CD4-positive, alpha-beta T cell treated with Interleukin-12 subunit alpha and Interleukin-12 subunit beta, for 1 hour (primary cell): ENCODE results near the gene KCTD10.

Experiments used
- DNase-seq: peaks from one replicate; pipeline ENCODE4 v3.0.0-alpha.2; 2020

Gene KCTD10

DNA sequence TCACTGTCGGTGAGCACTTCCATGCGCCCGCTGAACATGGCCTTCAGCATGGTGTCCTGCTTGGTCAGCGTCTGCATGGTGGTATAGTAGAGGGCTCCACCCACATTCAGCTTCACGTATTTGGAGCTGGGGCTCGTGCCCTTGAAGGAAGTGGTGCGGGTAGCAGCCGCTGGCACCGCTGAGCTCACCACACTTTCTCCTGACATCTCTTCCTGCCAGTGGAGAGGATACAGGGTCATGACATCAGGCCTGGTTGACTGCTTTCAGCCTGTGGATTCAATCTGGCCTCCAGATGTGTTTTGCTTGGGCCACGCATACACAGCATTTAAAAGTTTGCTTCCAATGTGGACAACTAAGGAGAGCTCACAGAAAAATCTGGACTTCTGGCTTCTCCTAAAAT is 7.6 kb downstream of the KCTD10 start:
- no peak for DNase-seq

DNA sequence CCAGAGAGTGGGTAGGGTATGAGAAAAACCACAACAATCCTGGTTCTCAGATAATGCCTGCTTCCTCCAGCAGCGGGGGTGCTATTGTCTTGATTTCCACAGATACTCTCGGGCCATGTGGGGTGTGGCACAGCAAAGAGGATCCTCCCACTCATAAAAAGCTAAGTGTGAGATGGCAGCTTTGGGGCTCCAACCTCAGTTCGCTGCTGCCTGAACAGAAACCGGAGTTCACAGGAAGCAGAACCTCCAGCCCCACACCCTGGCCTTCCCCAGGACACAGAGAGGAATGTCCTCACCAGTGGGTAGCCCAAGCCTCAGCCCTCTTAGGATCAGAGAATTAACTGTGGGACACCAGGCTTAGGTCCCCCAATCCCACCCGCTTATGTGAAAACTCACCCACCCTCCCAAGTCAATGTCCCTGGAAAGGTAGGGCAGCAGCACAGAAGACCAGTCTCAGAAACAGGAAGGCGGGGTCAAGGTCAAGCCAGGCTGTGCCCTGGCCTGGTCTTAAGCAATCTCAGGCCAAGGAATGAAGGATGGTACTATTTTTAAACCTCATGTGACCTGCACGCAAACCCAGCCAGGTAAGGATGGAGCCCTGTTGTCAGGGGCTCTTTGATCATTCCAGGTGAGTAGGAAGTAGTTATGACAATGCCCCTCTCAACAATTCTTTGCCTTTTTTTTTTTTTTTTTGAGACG is 9.0 kb downstream of the KCTD10 start:
- DNase-seq = no peak

DNA sequence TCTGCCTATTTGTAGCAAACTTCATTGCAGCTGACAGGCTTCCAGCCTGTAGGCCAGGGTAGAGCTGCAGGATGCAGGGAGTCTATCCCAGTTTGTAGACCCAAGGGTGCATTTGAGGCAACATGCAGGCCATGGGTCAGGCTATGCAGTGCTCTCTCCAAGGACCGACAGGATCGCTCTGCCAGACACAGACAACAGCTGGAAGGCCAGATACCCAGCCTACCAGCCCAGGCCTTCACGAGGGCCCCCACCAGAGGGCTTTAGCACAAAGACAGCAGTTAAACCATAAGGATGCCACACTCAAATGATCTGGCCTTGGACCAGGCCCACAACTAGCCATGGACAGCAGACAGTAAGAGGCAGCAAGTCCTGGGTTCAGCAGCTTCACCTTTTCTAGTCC is 10.3 kb downstream of the KCTD10 start:
- DNase-seq = no peak

DNA sequence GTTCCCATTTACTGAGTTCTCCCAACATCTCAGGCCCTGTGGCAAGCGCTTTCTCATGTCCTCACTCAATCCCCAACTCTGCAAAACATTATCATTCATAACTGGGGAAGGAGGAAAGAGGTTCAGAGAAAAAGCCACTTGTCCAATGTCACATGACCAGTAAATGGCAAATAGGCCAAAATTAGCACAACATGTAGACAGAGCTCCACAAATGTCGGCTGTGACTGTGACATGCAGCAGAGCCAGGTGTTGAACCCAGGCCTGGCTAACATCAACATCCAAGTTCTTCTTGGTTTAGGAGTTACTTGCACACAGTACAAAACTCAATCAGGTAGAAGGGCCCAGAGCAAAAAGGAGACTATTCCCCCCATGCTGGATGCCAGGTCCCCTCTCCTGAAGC is 10.8 kb downstream of the KCTD10 start:
- no peak for DNase-seq

DNA sequence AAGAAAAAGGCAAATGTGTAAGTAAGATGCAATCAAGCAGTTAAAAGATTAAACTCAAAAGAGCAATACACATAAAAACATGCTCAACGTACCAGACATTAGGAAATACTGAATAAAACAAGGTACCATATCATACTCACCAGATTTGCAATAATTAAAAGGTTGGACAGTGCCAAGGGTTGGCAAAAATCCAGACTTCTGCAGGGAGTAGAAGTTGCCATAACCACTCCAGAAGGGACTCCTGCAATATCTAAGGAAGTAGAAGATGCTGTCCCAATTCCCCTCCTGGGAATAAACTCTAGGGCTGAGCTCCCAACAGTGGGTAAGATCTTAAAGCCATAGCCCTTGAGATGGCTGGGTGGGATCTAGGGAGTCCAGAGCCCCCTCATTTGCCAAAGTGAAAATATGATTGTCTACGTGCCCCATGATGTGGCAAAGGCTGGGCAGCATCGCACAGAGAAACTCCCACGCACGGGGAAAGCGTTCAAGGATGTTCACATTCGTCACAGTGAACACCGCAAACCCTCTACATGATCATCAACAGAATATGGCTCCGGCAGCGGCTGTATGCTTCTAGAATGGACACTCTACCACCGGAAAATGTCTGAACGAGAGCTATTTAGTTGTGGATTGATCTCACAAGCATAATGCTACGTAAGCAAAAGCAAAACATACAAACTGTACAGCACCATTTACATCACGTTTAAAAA is 12.3 kb downstream of the KCTD10 start:
- no peak for DNase-seq

DNA sequence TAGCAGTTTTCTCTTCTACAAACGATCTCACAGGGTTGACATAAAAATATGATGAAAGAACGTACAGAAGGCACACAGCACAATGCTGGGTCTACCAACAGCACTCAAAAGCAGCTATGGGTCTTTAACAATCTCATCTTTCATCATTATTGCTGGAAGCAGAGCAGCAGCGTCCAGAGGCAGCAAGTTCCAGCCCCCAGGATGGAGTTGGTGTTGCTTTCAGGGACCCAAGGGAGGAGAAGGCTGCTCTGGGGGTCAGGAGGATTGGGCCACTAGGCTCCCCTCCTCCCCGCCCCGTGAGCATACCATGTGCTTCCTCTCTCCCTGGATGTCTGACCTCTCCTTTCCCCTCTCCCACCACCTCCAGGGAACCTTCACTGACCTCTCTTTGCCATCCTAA is 13.3 kb downstream of the KCTD10 start:
- DNase-seq = no peak

DNA sequence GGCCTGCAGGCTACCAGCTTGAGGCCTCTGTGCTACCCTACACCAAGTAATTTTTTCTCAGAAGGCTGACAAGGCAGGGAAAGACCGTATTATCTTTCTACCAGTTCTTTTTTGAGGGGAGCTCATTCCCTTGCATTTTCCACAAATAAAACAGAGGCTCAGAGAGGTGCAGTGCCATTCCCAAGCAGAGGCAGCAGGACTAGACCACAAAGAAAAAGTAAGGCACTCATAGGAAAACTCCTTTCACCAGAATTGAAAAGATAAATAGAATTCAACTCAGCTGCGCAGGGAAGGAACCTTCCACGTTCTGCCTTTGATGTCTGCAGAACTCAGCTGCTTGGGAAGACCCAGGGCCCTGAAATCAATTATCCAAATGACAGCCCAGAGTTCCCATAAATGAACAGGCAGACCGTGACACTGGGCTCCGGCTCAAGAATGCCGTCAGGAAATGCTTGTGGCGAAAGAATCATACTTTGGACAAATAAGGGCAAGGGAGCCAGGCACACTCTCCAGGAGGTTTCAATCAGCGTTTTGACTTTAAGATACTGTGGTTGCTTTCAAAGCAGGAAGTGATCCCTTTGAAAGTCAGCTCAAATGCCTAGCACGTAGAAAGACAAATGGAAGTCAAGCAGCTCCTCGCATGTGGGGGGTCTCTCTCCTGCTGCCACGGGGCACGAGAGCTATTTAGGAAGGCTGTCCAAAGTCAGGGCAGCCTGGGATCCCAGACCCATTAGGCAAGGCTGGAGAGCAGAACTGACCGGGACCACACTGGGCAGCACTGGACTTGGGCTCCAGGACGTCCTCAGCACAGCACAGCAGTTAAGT is 14.0 kb downstream of the KCTD10 start:
- DNase-seq = no peak

DNA sequence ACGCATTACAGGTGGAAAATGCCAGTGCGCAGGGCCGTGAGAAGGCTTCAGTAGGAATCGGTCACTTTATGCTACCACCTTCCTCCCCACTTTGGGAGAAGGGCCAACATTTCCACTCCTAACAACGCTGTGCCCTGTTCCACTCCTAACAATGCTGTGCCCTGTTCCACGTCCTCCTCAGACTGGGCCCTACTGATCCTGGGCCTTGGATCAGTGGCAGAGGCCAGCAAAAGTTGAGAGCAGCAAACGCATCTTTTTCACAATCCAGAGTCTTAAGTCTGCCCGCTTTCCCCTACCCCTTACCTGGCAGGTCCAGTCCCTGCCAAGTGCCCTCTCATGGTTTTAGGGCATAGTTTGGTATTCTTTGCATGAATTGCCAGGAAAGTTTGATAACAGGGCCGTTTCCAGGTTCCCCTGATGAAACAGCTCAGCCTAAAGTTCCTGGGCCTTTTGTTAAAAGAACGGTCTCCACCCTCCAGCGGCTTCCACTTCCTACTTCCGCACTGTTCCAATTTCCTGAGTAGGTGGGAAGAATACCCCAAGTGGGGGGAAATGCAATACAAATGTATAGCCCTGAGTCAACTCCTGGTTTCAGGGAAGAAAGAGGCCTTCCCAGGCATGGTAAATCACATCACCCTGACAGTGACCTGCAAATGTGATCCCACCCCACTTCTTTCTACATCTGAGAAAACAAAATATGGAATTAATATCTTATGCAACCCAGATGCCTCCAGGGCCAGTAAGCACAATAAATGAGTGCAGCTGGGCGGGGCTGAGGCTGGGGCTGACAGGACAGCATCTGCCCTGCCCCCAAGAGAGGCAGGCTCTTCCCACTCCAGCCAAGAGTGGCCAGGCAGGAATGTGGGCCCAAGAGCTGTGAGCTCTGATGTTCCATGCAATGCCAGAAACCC is 15.0 kb downstream of the KCTD10 start:
- no peak for DNase-seq

DNA sequence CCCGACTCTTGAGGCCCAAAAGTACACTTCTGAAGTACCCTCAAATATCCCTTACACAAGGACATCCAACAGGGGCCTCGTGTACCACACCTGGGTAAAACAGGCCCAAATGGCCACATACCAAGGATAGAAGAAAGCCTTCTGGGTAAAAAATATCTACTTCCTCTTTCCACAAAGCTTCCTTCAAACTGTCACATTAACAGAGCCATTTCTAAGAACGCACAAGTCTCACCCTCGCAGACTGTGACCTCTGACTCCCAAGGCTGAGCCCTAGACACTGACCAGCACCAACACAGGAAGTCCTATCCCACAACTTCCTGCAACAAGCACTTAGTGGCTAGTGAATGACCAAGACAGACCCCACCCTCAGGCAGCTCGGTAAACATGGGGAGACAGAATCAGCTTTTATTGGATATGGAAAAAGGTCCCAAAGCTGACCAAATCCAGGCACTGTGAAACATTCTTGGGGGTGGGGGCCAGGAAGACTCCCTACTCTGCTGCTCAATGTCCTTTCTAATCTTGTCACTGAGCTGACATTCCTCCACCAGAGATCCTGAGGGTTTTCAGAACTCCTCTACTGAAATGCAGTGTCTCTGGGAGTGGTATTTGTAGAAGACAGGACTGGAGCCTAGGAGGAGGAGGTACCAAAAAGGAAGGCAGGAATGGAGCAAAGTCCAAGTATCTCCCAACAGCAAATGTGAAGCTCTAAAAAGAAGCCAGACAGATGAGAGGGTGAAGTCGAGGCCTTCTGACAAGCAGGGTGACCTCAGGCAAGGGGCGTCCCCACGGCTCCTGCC is 15.9 kb downstream of the KCTD10 start:
- no peak for DNase-seq

DNA sequence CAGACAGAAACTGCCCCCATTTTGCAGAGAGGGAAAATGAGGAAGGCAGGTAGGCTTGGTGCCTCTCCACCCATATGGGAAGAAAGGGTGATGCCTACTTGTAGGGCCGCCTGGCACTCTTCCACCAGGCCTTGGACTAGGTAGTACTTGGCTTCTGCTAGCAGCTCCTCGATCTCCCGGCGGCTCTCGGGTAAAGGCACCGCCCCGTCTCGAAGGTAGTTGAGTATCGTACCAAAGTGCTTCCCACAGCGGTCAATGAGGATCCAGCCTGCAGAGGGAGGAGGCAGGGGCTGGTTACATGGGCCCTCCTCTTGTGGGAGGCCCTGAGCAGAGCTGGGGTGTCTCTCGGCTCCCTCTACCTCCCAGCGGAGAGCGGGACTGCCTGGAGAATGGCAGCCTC is 16.6 kb downstream of the KCTD10 start:
- no peak for DNase-seq

DNA sequence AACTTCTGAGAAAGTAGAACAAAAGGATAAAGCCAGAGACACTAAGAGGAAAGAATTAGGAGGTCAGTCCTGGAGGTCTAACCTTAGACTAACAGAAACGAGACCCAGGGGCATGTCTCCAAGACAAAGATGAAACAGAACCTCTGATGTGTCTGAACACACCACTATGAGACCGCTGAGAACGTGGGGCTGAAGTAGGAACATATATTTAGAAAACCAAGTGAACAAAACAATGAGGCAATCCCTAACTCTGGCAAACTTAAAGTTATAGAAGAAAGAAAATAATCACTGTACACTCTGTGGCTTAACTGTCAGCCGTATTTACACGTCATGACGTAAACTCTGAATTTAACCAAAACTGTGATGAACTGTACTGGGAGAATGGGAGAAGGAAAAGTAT is 17.9 kb downstream of the KCTD10 start:
- no peak for DNase-seq

DNA sequence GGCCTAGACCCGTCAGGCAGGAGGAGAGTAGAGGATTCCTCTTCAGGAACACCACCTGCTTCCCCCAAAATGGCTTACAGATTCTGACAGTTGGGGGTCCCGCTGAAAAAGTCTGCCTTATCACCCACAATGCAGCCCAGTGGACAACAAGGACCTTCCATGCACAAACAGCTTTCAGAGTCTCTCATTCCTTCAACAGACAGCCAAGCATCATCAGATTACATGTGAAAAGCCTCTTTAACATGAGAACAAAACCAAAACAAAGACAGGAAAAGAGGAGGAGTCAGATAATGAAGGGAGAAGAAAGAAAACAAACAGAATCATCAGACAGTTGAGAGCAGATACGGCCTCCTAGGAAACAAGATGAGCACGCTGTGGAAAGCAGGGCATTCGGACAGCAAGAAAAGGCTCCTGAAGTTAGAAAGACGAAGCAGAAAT is 18.3 kb downstream of the KCTD10 start:
- no peak for DNase-seq

DNA sequence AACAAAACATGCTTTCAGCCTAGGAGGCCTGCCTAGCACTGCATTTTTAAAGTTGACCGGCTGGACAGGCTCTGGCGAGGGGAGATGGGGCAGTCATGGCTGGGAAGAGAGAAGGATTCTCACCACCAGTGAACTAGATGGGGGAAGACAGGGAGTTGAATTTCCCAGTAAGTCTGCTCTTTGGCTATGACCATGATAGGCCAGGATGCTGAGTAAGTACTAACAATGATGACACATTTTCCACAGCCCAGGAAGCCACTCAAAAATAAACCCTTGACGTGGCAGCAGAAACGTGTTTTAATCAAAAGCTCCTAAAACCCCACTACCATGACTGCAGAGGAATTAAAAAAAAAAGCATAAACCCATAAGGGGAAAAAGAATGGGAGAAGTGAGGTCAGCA is 19.0 kb downstream of the KCTD10 start:
- DNase-seq = no peak

DNA sequence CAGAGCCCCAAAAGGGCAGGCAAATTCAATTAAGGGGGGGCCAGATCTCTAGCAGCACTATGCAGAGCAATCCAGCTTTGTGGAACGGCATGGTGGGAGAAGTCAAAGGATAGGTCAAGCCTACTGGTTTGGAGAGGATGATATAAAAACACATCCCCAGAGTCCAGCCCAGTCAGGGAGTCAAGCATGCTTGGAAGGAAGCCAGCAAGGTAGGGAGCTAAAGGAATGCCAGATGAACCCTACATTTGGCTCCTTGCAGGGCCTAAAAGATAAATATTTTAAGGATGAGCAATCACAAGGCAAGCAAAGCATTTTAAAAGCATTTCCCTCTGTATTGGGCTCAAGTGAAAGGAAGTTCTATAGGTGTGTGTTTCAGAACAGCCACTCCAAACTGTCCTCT is 21.4 kb downstream of the KCTD10 start:
- no peak for DNase-seq

DNA sequence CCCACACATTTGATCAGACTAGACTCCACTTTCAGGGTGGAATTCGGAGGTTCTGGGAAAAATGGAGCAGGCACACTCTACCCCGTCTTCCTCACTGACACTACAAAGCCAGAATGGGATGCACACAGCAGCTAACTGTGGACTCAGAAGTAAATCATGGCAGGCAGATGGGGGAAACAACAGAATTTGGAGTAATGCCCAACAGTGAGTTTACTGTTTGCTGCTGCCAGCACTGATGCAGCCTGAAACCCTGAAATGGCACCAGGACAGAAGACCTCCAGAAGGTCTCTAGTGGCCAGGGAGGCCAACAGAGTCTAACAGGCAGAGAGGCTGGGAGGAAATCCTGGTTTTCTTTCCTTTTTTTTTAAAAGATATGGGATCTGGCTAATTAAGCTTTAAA is 24.6 kb downstream of the KCTD10 start:
- DNase-seq = no peak

DNA sequence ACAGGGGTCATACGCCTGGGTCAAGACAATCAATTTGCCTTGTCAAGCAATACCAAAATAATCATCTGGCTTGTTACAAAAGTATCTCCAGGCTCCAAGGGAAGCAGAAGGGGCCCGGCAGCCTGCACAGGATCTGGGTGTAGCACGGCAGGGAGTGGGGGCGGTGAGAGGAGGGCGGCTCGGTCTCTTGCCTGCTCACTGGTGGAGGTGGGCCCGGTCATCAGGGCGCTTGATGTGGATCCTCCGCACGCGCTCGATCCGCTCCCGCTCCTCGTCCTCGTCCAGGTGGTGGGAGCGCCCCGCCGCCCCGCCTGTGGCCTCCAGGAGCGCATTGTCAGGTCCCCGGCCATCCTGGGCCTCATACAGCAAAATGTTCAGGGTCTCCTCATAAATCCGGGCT is 25.7 kb downstream of the KCTD10 start:
- no peak for DNase-seq

DNA sequence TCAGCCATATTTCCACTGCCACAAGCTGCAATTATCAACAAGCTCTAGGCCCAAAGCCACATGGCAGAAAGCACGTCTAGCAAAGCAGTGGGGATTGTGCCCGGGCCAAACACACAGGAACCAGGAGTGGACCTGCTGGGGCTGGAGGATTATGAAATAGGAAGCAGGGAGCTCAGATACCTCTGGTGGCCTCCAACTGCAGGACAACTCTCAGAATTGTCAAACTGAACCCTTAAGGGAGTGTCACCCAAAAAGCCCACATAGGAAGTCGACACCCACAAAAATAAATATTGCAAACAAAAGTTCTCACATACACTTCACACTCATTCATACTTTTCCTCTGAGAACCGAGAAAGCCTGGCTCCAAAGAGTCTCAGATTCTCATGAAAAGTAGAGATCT is 26.1 kb downstream of the KCTD10 start:
- no peak for DNase-seq

DNA sequence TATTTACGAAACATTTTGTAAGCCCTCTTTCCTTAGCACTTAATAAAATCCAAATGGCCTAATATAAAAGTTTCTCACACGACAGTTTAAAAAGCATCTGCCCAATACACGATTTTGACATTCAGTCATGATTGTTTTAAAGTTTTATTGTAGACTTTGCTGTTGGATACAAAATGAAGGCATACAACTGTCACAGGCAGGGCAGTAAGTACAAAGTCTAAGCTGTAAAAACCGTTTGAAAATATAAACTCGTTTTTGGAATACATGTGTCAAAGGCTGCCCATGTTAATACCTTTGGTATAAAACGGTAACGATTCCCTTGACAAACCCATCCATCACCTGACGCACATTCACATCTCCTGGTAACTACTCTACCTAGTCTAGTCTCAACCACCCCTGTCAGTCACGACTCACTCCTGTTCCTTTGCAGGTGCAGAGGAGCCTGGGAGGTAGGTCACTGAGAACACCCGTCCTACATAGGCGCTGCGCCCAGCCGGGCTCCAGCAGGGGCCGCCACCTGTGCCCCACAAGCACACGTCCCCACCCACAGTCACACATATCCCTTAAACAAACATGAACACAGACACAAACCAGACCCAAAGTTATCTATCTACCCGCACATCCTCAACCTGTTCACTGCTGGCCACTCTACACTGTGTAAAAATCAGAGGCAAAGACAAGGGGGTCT is 27.1 kb downstream of the KCTD10 start:
- DNase-seq = no peak

DNA sequence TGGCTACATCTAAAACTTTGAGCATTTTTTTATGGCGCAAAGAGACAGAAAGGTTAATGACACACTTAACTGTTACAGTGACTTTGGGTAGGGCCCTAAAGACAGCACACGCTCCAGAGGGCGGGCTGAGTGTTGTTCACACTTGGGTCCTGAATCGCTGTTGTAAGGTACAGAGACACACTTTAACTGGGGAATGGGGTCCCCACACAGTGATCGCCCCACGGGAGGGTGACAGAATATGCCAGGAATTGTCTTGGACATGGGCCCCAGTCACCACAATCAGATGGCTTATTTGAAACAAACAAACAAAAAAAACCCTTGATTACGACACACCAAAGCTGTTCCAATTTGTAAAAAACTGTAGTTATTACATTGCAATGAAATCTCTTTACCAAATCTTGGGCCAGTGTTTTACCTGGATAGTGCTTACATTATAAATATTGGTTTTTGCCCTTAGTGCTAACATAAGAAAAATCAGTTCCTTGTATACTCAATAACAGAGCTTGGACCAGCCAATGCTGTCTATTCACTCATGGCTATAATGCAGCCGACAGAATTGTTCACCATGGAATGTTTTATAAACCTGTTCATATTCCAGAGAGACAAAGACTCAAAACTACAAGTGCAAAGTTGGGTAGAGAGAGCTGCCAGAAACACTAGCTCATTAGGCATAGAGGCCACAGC is 28.3 kb downstream of the KCTD10 start:
- DNase-seq = no peak

DNA sequence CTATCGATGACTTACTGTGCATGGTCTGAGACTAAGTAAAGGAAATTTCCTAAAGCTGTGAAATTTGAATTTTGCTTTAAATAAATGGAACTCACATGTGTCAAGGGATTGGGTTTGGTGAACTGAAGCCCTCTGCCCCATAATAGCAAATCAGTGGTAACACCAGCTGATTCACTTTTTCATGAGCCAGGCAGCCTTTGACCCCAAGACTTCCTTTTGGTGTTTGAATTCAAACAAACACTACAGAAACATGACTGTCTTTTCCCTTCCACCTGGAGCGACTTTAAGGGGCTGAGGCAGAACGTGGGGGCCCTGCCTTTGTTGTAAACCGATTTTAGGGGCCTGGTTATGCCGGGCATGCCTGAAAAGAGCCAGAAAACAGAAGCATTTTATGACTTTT is 28.8 kb downstream of the KCTD10 start:
- no peak for DNase-seq

DNA sequence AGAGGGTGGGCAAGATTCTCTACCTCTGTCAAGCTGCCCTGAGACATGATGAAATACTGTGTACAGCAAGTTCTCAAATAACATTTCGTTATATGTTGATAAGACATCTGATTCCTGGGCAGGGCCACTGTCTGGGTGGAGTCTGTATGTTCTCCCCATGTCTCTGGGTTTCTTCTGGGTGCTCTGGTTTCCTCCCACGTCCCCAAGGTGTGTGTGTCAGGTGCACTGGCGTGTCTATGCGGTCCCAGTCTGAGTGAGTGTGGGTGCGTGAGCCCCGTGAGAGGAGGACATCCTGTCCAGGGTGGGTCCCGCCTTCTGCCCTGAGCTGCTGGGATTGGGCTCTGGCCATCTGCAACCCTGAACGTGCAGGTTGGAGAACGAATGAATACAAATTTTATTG is 29.6 kb downstream of the KCTD10 start:
- DNase-seq = no peak
